H54 (cell line): ENCODE data around the gene MPPED1.

Experiments
- DNase-seq: peaks from one replicate; pipeline ENCODE4 v3.0.0; 2011; ENCODE audit warnings: low spot score, mixed read lengths; ENCODE audit not compliant: insufficient read length
- FAIRE-seq: peaks from 3 replicates; lab custom pipeline; 2011; peaks lifted over from hg19 to GRCh38; lab: Jason Lieb, UNC
- POLR2A ChIP-seq: IDR thresholded peaks from 2 replicates; pipeline ENCODE4 v1.6.1; 2011; ENCODE audit warnings: low read depth, mild to moderate bottlenecking, low read length

Gene MPPED1

DNA sequence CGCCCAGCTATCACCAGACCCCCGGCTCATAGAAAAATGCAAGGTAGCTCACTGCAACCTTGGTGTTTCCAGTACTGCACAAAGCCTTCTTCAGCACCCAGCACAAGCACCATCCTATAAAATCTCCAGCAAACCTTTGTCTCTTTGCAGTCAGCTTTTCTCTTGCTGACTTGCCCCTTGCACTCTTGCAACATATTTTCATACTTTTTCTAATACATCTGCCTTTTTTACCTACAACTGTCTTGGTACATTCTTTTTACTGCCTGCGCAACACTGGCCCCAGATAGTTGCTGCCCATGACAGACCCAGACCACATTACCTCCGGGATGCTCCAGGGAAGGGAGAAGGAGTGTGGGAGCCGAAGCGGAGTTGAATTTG lies 142.4 kb downstream of the MPPED1 start:
- DNase-seq (no peak), FAIRE-seq (no peak)
- no peak for TF ChIP-seq POLR2A

DNA sequence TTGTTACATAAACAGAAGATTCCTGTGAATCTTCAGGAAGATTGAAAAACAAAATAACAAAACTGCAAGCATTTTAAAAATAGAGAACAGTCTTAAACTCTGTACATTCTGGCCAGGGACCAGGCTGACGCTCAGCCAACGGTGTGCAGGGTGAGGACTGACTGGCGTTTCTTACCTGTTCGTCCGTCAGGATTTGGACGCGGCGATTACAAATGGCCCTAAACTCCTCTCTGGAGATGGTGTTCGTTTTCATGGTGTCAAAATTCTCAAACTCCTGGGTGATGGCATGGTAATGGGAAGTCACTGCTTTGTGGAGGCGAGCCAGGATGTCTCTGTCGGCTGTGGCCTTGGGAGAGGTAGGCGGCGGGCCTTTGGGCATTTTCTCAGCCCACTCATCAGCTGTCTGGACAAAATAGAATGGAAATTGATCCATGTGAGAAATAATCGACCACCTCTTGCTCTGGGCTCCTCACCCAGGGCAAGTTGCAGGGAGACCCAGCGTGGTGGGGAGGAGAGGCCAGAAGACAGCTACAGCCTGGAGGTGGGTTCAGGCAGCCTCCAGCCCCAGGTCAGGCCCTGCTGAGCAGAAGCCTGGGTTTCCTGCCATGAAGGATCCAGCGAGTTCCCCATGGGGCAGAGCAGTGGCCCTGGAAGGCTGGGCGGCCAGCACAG lies 143.0 kb downstream of the MPPED1 start:
- FAIRE-seq (no peak), DNase-seq (no peak)
- no peak for TF ChIP-seq POLR2A

DNA sequence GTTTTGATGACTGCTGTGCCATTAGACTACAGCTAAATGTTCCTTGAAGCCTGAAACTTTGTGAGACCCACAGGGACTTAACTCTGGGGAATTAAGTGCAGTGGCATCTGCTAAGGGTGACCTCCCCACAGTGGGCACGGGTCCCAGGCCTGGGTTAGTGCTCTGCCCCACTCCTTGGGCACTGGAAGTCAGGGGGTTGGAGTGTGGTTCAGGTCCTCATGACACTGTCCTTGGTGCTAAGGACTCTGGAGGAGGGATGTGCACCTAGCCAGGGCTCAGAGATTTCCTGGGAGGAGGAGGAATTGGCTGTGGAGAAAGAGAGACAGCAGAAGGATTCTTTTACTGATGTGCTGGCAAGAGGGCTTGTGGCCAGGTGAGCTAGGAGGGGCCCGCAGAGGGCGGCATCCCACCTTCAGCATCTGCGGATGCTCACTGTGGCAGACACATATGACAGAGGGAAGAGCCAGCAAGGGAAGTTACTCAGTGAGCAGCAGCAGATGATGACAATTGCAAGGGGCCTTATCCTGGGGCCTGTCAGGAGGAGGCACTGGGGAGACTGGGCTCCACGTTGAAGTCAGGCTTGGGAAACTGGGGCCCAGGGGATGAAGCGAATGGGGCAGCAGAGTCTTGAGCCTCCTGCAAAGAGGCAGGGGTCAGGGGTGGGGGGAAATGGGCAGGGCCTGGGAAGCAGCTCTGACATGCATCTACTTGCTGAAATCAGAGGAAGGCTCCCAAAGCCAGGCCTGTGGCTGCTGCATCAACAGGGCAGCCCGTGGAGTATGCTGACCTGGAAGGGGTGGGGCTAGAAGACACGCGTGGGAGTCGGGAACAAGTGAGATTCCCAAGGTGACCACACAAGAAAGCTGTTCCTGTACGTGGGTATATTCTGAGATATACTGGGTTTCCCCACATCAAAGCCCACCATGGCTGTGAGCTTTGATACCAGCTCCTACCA lies 144.0 kb downstream of the MPPED1 start:
- DNase-seq: no peak
- FAIRE-seq: no peak
- no peak for TF ChIP-seq POLR2A
